H1 (cell line): Measurements from ENCODE around the gene YAP1.

Experiments
- ATF3 ChIP-seq: IDR thresholded peaks from 2 replicates; pipeline ENCODE4 v1.6.1; 2011; ENCODE audit warnings: low read depth, mild to moderate bottlenecking, low read length; ENCODE audit not compliant: insufficient read depth
- BACH1 ChIP-seq: IDR thresholded peaks from 2 replicates; pipeline ENCODE4 v1.6.1; 2012; ENCODE audit warnings: low read length, improper control_type of control experiment
- CHD2 ChIP-seq: IDR thresholded peaks from 2 replicates; pipeline ENCODE4 v1.6.1; 2012; ENCODE audit warnings: low read length, improper control_type of control experiment
- CTCF ChIP-seq, 3 experiments: IDR thresholded peaks; 1 replicate in 2 of 3; 2 replicates in 1 of 3; pipeline versions ENCODE4 v1.5.1 to v1.6.1; 2011; ENCODE audit warnings: low read length in 3 of 3, mild to moderate bottlenecking in 3 of 3, inconsistent platforms in 2 of 3, low read depth in 1 of 3, moderate library complexity in 1 of 3; ENCODE audit not compliant: insufficient read depth in 1 of 3; ENCODE audit errors: control extremely low read depth in 1 of 3
- E2F6 ChIP-seq: IDR thresholded peaks from 2 replicates; pipeline ENCODE4 v1.6.1; 2012; ENCODE audit warnings: inconsistent platforms
- MAX ChIP-seq: IDR thresholded peaks from 2 replicates; pipeline ENCODE4 v1.6.1; 2012; ENCODE audit warnings: inconsistent platforms
- POLR2A ChIP-seq, 2 experiments: IDR thresholded peaks; 1 replicate in 1 of 2; 2 replicates in 1 of 2; pipeline ENCODE4 v1.6.1; 2011; ENCODE audit warnings: low read depth in 2 of 2, low read length in 2 of 2, mild to moderate bottlenecking in 2 of 2; ENCODE audit errors: control extremely low read depth in 1 of 2
- RAD21 ChIP-seq, 2 experiments: IDR thresholded peaks in 1 of 2; conservative IDR thresholded peaks in 1 of 2; 2 replicates each; pipeline ENCODE4 v1.6.1; 2011; ENCODE audit warnings: low read depth in 2 of 2, low read length in 2 of 2, improper control_type of control experiment in 1 of 2, inconsistent platforms in 1 of 2, mild to moderate bottlenecking in 1 of 2, moderate library complexity in 1 of 2
- RFX5 ChIP-seq: IDR thresholded peaks from 2 replicates; pipeline ENCODE4 v1.6.1; 2011; ENCODE audit warnings: low read depth, low read length, improper control_type of control experiment, borderline replicate concordance
- SUZ12 ChIP-seq: fragments of 200-600 bp; sonication (generic); IDR thresholded peaks from 2 replicates; pipeline ENCODE4 v1.6.1; 2012; ENCODE audit warnings: mild to moderate bottlenecking, inconsistent platforms, low read length, moderate library complexity, mixed read lengths
- ZNF274 ChIP-seq: IDR thresholded peaks from 2 replicates; pipeline ENCODE4 v1.7.0; 2012; ENCODE audit warnings: low read length, borderline replicate concordance; ENCODE audit errors: extremely low read depth

DNA sequence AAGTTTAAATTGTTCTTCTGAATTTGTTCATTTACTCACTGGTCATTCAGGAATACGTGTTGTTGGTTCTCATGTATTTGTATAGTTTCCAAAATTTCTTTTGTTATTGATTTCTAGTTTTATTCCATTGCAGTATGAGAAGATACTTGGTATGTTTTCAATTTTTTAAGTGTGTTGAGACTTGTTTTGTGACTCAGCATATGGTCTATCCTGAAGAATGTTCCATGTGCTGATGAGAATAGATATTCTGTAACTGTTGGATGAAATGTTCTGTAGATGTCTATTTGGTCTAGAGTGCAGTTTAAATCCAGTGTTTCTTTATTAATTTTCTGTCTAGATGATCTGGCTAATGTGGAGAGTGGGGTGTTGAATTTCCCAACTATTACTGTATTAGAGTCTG, 39.5 kb upstream of the YAP1 start:
- TF ChIP-seq ZNF274, result no peak
- TF ChIP-seq ATF3, result no peak
- no peak for TF ChIP-seq CTCF (IDR thresholded peaks at IDR 0.05; ENCODE audit: control extremely low read depth in 1 of 3, insufficient read depth in 1 of 3, low read depth in 1 of 3, low read length in 3 of 3)
- TF ChIP-seq CHD2, result no peak
- no peak for TF ChIP-seq POLR2A (IDR thresholded peaks at IDR 0.05; ENCODE audit: control extremely low read depth in 1 of 2, low read depth in 2 of 2, low read length in 2 of 2)
- no peak for TF ChIP-seq RFX5
- TF ChIP-seq SUZ12, result no peak
- TF ChIP-seq BACH1, result no peak
- TF ChIP-seq MAX, result no peak
- no peak for TF ChIP-seq RAD21 (IDR thresholded peaks at IDR 0.05 in 1 of 2, conservative IDR thresholded peaks at IDR 0.05 in 1 of 2; ENCODE audit: low read depth in 2 of 2, low read length in 2 of 2)
- no peak for TF ChIP-seq E2F6
